Cardiac fibroblast (primary cell): ENCODE measurements around the gene IQCC.
A peak's percentile ranks its signal among the peaks of the same experiment; 100 is the strongest.

Source experiments
- DNase-seq, 2 donors: peaks; one replicate each; pipeline versions ENCODE4 v3.0.0 to v3.0.0-alpha.2; 2010; ENCODE audit warnings: low read depth in 2 of 2
- H3K4me3 ChIP-seq, 2 donors: replicated peaks in 1 of 2; 1 replicate in 1 of 2; 2 replicates in 1 of 2; pipeline ENCODE4 v1.5.1; 2011; ENCODE audit warnings: low read depth in 2 of 2, low read length in 2 of 2, mild to moderate bottlenecking in 2 of 2, moderate library complexity in 1 of 2
- CTCF ChIP-seq: IDR thresholded peaks from one replicate; pipeline ENCODE4 v1.5.1; 2011; ENCODE audit warnings: low read depth, mild to moderate bottlenecking, low read length, inconsistent platforms

The IQCC gene

GRCh38 chr1:32215629-32216480 lies 10.4 kb downstream of the IQCC start:
- peak; percentile 76 to 79 for DNase-seq
- peak; percentile 89 for TF ChIP-seq CTCF
- H3K4me3 ChIP-seq: no peak overlapping the region

GRCh38 chr1:32216566-32216965 lies 11.1 kb downstream of the IQCC start:
- TF ChIP-seq CTCF: no peak
- DNase-seq: no peak
- no peak overlapping the region for H3K4me3 ChIP-seq

GRCh38 chr1:32219022-32219421 lies 13.6 kb downstream of the IQCC start:
- TF ChIP-seq CTCF: no peak
- no peak overlapping the region for H3K4me3 ChIP-seq
- DNase-seq: no peak

- TF ChIP-seq CTCF: no peak
- H3K4me3 ChIP-seq: peak overlapping the region; percentile 61 to 90
- DNase-seq: no peak
These were observed 15.5 kb downstream of the IQCC start for GRCh38 chr1:32220746-32221580.

- H3K4me3 ChIP-seq: peak overlapping the region; percentile 61 to 90
- DNase-seq: no peak
- no peak for TF ChIP-seq CTCF
These were observed 16.1 kb downstream of the IQCC start for GRCh38 chr1:32221581-32221979.

GRCh38 chr1:32221980-32222755 lies 16.7 kb downstream of the IQCC start, which contains the start of the genes EIF3I and TMEM234:
Gene EIF3I (plus strand): TSS chr1:32222407. CDS start chr1:32222442, 35 bp downstream.
Gene TMEM234 (minus strand): TSS chr1:32222353. CDS start chr1:32222322, 31 bp downstream.
- no peak for TF ChIP-seq CTCF
- peak; percentile 92 for DNase-seq
- H3K4me3 ChIP-seq: peak within 1 kb of the TSS; percentile 61 to 90
